Measurements from ENCODE around the gene TRIM4. TPM values are rescaled to one million over a fixed set of nuclear protein-coding genes. Genes with fewer than 3 reads are reported as not detected.
"Not testable (repeated sequence)": the region's sequence is repeated elsewhere in the genome, so short reads cannot be mapped to it uniquely, and the experiment has no call there.

TRIM4 gene
- total and polyA plus RNA-seq, 2 experiments from 2014 or later = 5.5 to 13.7 TPM

DNA sequence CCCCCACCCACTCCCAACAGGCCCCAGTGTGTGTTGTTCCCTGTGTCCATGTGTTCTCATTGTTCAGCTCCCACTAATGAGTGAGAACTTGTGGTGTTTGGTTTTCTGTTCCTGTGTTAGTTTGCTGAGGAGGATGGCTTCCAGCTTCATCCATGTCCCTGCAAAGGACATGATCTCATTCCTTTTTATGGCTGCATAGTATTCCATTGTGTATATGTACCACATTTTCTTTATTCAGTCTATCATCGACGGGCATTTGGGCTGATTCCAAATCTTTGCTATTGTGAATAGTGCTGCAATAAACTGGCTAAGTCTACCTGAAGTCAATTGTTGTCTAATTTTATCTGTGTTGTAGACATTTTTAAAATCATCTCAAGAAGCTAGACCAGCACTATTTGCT lies 51.9 kb downstream of the TRIM4 start:
- not testable (repeated sequence) for H3K79me2 ChIP-seq (replicated peaks; ENCODE audit: insufficient read depth); H3K36me3 Mint-ChIP-seq (ENCODE audit: low read depth); H3K4me1 ChIP-seq (ENCODE audit: insufficient read depth); ATAC-seq; H3K27ac Mint-ChIP-seq; H3K9me3 Mint-ChIP-seq; H3K4me3 Mint-ChIP-seq; H2AFZ ChIP-seq; H3K9me2 ChIP-seq (ENCODE audit: insufficient read depth); H4K20me1 ChIP-seq (replicated peaks; ENCODE audit: insufficient read depth); H3K36me3 ChIP-seq (ENCODE audit: insufficient read depth); H3K4me1 Mint-ChIP-seq; H3K27me3 Mint-ChIP-seq (ENCODE audit: insufficient read depth, low read depth, poor library complexity); H3F3A ChIP-seq (replicated peaks; ENCODE audit: low read depth); H3K4me3 ChIP-seq; H3K4me2 ChIP-seq; H3K27ac ChIP-seq (ENCODE audit: low read depth); H3K27me3 ChIP-seq (ENCODE audit: insufficient read depth); DNase-seq (ENCODE audit: low spot score)

GRCh38 chr7:99863847-99864440 lies 55.4 kb downstream of the TRIM4 start:
- Histone ChIP-seq H3K4me3 (no peak overlapping the region), H2AFZ (no peak overlapping the region), H3K9me2 (ENCODE audit: insufficient read depth) (peaks cover 10% of the 10 kb centered on the region; the same call in 1 of the 2 replicates), H3K36me3 (ENCODE audit: insufficient read depth) (0 out of 2 replicates have a peak, but pooled peaks cover 6% of the 10 kb centered on the region), H3F3A (replicated peaks; ENCODE audit: low read depth) (no peaks in the 10 kb centered on the region), H3K27me3 (ENCODE audit: insufficient read depth) (no peaks in the 10 kb centered on the region), H3K79me2 (replicated peaks; ENCODE audit: insufficient read depth) (no peaks in the 10 kb centered on the region), H3K4me2 (no peak overlapping the region), H3K4me1 (ENCODE audit: insufficient read depth) (no peaks in the 10 kb centered on the region), H3K27ac (ENCODE audit: low read depth) (no peak overlapping the region), H4K20me1 (replicated peaks; ENCODE audit: insufficient read depth) (no peaks in the 10 kb centered on the region)
- no peak overlapping the region for H3K27ac Mint-ChIP-seq
- DNase-seq (ENCODE audit: low spot score) (peak; percentile 17), ATAC-seq (no peak)
- H3K9me3 Mint-ChIP-seq = peaks cover 3% of the 10 kb centered on the region; the same call in 1 of the 3 replicates
- TF ChIP-seq, protein P1, sequence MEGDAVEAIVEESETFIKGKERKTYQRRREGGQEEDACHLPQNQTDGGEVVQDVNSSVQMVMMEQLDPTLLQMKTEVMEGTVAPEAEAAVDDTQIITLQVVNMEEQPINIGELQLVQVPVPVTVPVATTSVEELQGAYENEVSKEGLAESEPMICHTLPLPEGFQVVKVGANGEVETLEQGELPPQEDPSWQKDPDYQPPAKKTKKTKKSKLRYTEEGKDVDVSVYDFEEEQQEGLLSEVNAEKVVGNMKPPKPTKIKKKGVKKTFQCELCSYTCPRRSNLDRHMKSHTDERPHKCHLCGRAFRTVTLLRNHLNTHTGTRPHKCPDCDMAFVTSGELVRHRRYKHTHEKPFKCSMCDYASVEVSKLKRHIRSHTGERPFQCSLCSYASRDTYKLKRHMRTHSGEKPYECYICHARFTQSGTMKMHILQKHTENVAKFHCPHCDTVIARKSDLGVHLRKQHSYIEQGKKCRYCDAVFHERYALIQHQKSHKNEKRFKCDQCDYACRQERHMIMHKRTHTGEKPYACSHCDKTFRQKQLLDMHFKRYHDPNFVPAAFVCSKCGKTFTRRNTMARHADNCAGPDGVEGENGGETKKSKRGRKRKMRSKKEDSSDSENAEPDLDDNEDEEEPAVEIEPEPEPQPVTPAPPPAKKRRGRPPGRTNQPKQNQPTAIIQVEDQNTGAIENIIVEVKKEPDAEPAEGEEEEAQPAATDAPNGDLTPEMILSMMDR (conservative IDR thresholded peaks at IDR 0.05; ENCODE audit: low read depth in 2 of 2) = no peak
- TF ChIP-seq EZH2 (IDR thresholded peaks at IDR 0.05; ENCODE audit: low read depth, unreplicated experiment) (no peak), EZH2phosphoT487 (IDR thresholded peaks at IDR 0.05; ENCODE audit: unreplicated experiment) (no peak), CREB1 (CRISPR knock-in tag; IDR thresholded peaks at IDR 0.05; ENCODE audit: low read depth) (no peak)
- no peak overlapping the region for H3K4me3 Mint-ChIP-seq
- H3K27me3 Mint-ChIP-seq (ENCODE audit: insufficient read depth, low read depth, poor library complexity) = peaks cover 4% of the 10 kb centered on the region
- H3K4me1 Mint-ChIP-seq = no peaks in the 10 kb centered on the region; the same call in 2 of the 3 replicates
- no peaks in the 10 kb centered on the region; the same call in 2 of the 3 replicates for H3K36me3 Mint-ChIP-seq (ENCODE audit: low read depth)

DNA sequence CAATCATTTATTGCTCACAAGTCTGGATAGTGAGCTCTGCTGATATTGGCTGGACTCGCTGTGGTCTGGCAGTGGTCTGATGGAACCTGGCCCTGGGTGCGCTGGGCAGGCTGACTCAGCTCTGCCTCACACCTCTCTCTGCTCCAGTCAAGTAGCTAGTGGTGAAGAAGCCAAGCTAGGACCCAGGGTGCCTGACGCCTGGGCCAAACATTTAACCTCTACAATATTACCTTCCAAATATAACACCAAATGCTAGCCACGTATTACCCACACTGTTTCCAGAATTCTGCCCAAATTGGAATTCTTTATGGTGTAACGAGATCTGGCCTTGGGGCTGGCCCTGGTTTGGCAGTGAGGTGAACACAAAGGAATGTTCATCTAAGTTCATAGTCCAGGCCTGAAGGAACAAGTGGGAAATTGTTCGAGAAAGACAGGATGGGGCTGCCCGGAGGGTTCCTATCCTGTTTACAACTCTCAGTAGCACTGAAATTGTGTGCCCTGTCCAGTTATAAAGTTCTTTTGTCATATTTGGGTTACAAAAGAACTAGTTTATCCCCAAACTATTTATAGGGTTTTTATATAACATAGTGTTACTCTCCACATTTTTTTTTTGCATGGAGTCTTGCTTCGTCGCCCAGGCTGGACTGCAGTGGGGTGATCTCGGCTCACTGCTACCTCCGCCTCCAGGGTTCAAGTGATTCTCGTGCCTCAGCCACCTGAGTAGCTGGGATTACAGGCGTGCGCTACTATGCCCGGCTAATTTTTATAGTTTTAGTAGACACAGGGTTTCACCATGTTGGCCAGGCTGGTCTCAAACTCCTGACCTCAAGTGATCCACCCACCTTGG lies 58.8 kb downstream of the TRIM4 start:
- Histone ChIP-seq H2AFZ (peak overlapping the region; percentile 78; the same call in 1 of the 2 replicates), H3K4me1 (ENCODE audit: insufficient read depth) (no peaks in the 10 kb centered on the region), H3K27me3 (ENCODE audit: insufficient read depth) (no peaks in the 10 kb centered on the region), H3K4me3 (no peak overlapping the region), H3K4me2 (no peak overlapping the region), H3K9me2 (ENCODE audit: insufficient read depth) (0 out of 2 replicates have a peak, but pooled peaks cover 3% of the 10 kb centered on the region), H3K36me3 (ENCODE audit: insufficient read depth) (0 out of 2 replicates have a peak, but pooled peaks cover 6% of the 10 kb centered on the region), H3F3A (replicated peaks; ENCODE audit: low read depth) (no peaks in the 10 kb centered on the region), H3K79me2 (replicated peaks; ENCODE audit: insufficient read depth) (no peaks in the 10 kb centered on the region), H3K27ac (ENCODE audit: low read depth) (no peak overlapping the region), H4K20me1 (replicated peaks; ENCODE audit: insufficient read depth) (no peaks in the 10 kb centered on the region)
- DNase-seq (ENCODE audit: low spot score) (no peak), ATAC-seq (no peak)
- Mint-ChIP-seq H3K27me3 (ENCODE audit: insufficient read depth, low read depth, poor library complexity) (peaks cover 4% of the 10 kb centered on the region), H3K36me3 (ENCODE audit: low read depth) (no peaks in the 10 kb centered on the region; the same call in 2 of the 3 replicates), H3K4me3 (no peak overlapping the region), H3K4me1 (peaks cover 2% of the 10 kb centered on the region; the same call in 1 of the 3 replicates), H3K9me3 (peaks cover 3% of the 10 kb centered on the region; the same call in 1 of the 3 replicates), H3K27ac (no peak overlapping the region)
- TF ChIP-seq JUNB (IDR thresholded peaks at IDR 0.05; ENCODE audit: unreplicated experiment) (no peak), POLR2AphosphoS5 (IDR thresholded peaks at IDR 0.05; ENCODE audit: low read depth) (no peak), ZNF114 (CRISPR knock-in tag; IDR thresholded peaks at IDR 0.05) (no peak), EZH2 (IDR thresholded peaks at IDR 0.05; ENCODE audit: low read depth, unreplicated experiment) (no peak), REST (IDR thresholded peaks at IDR 0.05; ENCODE audit: unreplicated experiment) (no peak)
- TF ChIP-seq, protein P2, sequence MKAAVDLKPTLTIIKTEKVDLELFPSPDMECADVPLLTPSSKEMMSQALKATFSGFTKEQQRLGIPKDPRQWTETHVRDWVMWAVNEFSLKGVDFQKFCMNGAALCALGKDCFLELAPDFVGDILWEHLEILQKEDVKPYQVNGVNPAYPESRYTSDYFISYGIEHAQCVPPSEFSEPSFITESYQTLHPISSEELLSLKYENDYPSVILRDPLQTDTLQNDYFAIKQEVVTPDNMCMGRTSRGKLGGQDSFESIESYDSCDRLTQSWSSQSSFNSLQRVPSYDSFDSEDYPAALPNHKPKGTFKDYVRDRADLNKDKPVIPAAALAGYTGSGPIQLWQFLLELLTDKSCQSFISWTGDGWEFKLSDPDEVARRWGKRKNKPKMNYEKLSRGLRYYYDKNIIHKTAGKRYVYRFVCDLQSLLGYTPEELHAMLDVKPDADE (IDR thresholded peaks at IDR 0.05) = no peak
